HepG2 (cell line): Measurements from ENCODE around the gene OSGIN1. TPM values are rescaled to one million over a fixed set of nuclear protein-coding genes. Genes with fewer than 3 reads are reported as not detected.

Experiments
- ARNTL ChIP-seq: sonication (generic); formaldehyde crosslinking; IDR thresholded peaks from 2 replicates; pipeline ENCODE4 v1.4.0; 2020; ENCODE audit warnings: mild to moderate bottlenecking, missing genetic modification reagents
- ATF2 ChIP-seq: sonication (generic); formaldehyde crosslinking; IDR thresholded peaks from 2 replicates; pipeline ENCODE4 v1.4.0; 2020; ENCODE audit warnings: missing genetic modification reagents
- BORCS8-MEF2B ChIP-seq: sonication (generic); formaldehyde crosslinking; IDR thresholded peaks from 2 replicates; pipeline ENCODE4 v1.8.0; 2022; ENCODE audit warnings: mild to moderate bottlenecking, missing genetic modification reagents
- ETS1 ChIP-seq: sonication (generic); formaldehyde crosslinking; IDR thresholded peaks from 2 replicates; pipeline ENCODE4 v1.4.0; 2020; ENCODE audit warnings: missing genetic modification reagents
- FOXO1 ChIP-seq: sonication (generic); formaldehyde crosslinking; IDR thresholded peaks from 2 replicates; pipeline ENCODE4 v1.4.0; 2020; ENCODE audit warnings: missing genetic modification reagents
- GATA4 ChIP-seq: sonication (generic); IDR thresholded peaks from 2 replicates; pipeline ENCODE4 v1.6.1; 2016; ENCODE audit warnings: antibody characterized with exemption, low read depth, borderline replicate concordance
- HNRNPH1 ChIP-seq: fragments of 200-400 bp; formaldehyde crosslinking; optimal IDR thresholded peaks from 2 replicates; pipeline ENCODE3; 2017; ENCODE audit warnings: mild to moderate bottlenecking, low read depth, low read length
- JARID2 ChIP-seq: sonication (generic); formaldehyde crosslinking; IDR thresholded peaks from 2 replicates; pipeline ENCODE4 v1.8.1; 2023; ENCODE audit warnings: missing genetic modification reagents, inconsistent platforms; ENCODE audit not compliant: insufficient replicate concordance
- MAFF ChIP-seq: IDR thresholded peaks from 2 replicates; pipeline ENCODE4 v1.6.1; 2011; ENCODE audit warnings: low read depth, low read length, improper control_type of control experiment
- MBD4 ChIP-seq: IDR thresholded peaks from 2 replicates; pipeline ENCODE4 v1.6.1; 2012; ENCODE audit warnings: low read length, inconsistent platforms, borderline replicate concordance
- NBN ChIP-seq: fragments of 450-650 bp; conservative IDR thresholded peaks from 2 replicates; pipeline ENCODE4 v1.6.1; 2017
- NR2F2 ChIP-seq: IDR thresholded peaks from 2 replicates; pipeline ENCODE4 v1.6.1; 2012; ENCODE audit warnings: low read depth, inconsistent platforms, borderline replicate concordance
- SRSF1 ChIP-seq: fragments of 200-400 bp; formaldehyde crosslinking; optimal IDR thresholded peaks from 2 replicates; pipeline ENCODE3; 2017; ENCODE audit warnings: mild to moderate bottlenecking, low read depth, low read length, moderate library complexity
- TEAD2 ChIP-seq: sonication (generic); formaldehyde crosslinking; IDR thresholded peaks from 2 replicates; pipeline ENCODE4 v1.9.0; 2021; ENCODE audit warnings: missing genetic modification reagents
- TERF1 ChIP-seq: sonication (generic); formaldehyde crosslinking; IDR thresholded peaks from 2 replicates; pipeline ENCODE4 v1.8.0; 2022; ENCODE audit warnings: mild to moderate bottlenecking, missing genetic modification reagents, moderate library complexity
- THAP11 ChIP-seq: IDR thresholded peaks from 2 replicates; pipeline ENCODE4 v1.6.1; 2016; ENCODE audit warnings: missing biosample characterization, missing genetic modification reagents
- YEATS4 ChIP-seq: sonication (generic); formaldehyde crosslinking; IDR thresholded peaks from 2 replicates; pipeline ENCODE4 v1.4.0; 2020; ENCODE audit warnings: missing genetic modification reagents, borderline replicate concordance
- ZBTB7A ChIP-seq: sonication (generic); formaldehyde crosslinking; IDR thresholded peaks from 2 replicates; pipeline ENCODE4 v1.8.0; 2022; ENCODE audit warnings: mild to moderate bottlenecking, missing genetic modification reagents
- ZFP91 ChIP-seq: sonication (generic); formaldehyde crosslinking; IDR thresholded peaks from 2 replicates; pipeline ENCODE4 v1.9.0; 2022; ENCODE audit warnings: missing genetic modification reagents, mild to moderate bottlenecking, borderline replicate concordance
- ZNF143 ChIP-seq: sonication (generic); formaldehyde crosslinking; IDR thresholded peaks from 2 replicates; pipeline ENCODE4 v1.4.0; 2020; ENCODE audit warnings: missing genetic modification reagents
- ZNF160 ChIP-seq: sonication (generic); formaldehyde crosslinking; IDR thresholded peaks from 2 replicates; pipeline ENCODE4 v1.8.0; 2022; ENCODE audit warnings: mild to moderate bottlenecking, inconsistent platforms, missing genetic modification reagents
- ZNF260 ChIP-seq: sonication (generic); formaldehyde crosslinking; IDR thresholded peaks from 2 replicates; pipeline ENCODE4 v1.4.0; 2020; ENCODE audit warnings: missing genetic modification reagents, low read depth, mild to moderate bottlenecking, borderline replicate concordance
- ZNF577 ChIP-seq: sonication (generic); formaldehyde crosslinking; IDR thresholded peaks from 2 replicates; pipeline ENCODE4 v1.4.0; 2020; ENCODE audit warnings: mild to moderate bottlenecking, low read depth, missing genetic modification reagents, borderline replicate concordance
- ZSCAN20 ChIP-seq: sonication (generic); formaldehyde crosslinking; IDR thresholded peaks from 2 replicates; pipeline ENCODE4 v1.4.0; 2020; ENCODE audit warnings: missing genetic modification reagents, mild to moderate bottlenecking, borderline replicate concordance
- polyA plus RNA-seq, 8 experiments: library from polyadenylated mRNA; depleted of rRNA in 3 of 8; stranded (reverse) in 7 of 8; unstranded in 1 of 8; fragments of >200 nt; fragmentation: Illumina TruSeq in 4 of 8; extraction: Trizol in 4 of 8; gene quantifications; 2 replicates each; pipeline versions ENCODE4 v1.2.1 to v1.2.3, GENCODE V29; 2011 to 2016; ENCODE audit warnings: low read depth in 4 of 8, missing spikeins in 1 of 8, mixed read lengths in 1 of 8; ENCODE audit not compliant: insufficient read depth in 1 of 8
- total RNA-seq, 5 experiments: library from RNA; depleted of rRNA; stranded (reverse); fragments of >200 nt; fragmentation: Illumina TruSeq; extraction: Trizol; gene quantifications; 2 replicates each; pipeline ENCODE4 v1.2.3, GENCODE V29; 2016; ENCODE audit warnings: low read depth in 1 of 5

OSGIN1 gene
- total and polyA plus RNA-seq, 2 of the 13 experiments (the other 11 are each of a cell fraction or from before 2014, with no cell fraction given): 20.5 to 27.1 TPM

- no peak for TF ChIP-seq ZSCAN20 (CRISPR knock-in tag)
- 0 out of 2 replicates have a peak, but pooled peaks have one; percentile 51 for TF ChIP-seq ZNF160 (CRISPR knock-in tag)
- 0 out of 2 replicates have a peak, but pooled peaks have one; percentile 49 for TF ChIP-seq BORCS8-MEF2B
- TF ChIP-seq TEAD2: no peak
- TF ChIP-seq ZNF143: no peak
- TF ChIP-seq NR2F2: peak; percentile 79
- TF ChIP-seq MBD4: no peak
- TF ChIP-seq ATF2 (CRISPR knock-in tag): peak; percentile 59; the same call in 1 of the 2 replicates
- TF ChIP-seq SRSF1: no peak
- no peak for TF ChIP-seq HNRNPH1
- TF ChIP-seq ZNF577 (CRISPR knock-in tag): no peak
- no peak for TF ChIP-seq NBN
- TF ChIP-seq THAP11 (CRISPR knock-in tag): peak; percentile 64
- peak; percentile 74; the same call in 1 of the 2 replicates for TF ChIP-seq GATA4
- TF ChIP-seq TERF1 (CRISPR knock-in tag): no peak
- TF ChIP-seq JARID2 (CRISPR knock-in tag): peak; percentile 28
- TF ChIP-seq ARNTL (CRISPR knock-in tag): peak; percentile 73
- peak; percentile 84 for TF ChIP-seq ZFP91 (CRISPR knock-in tag)
- 0 out of 2 replicates have a peak, but pooled peaks have one; percentile 37 for TF ChIP-seq ZBTB7A (CRISPR knock-in tag)
- no peak for TF ChIP-seq YEATS4 (CRISPR knock-in tag)
- peak; percentile 73 for TF ChIP-seq MAFF
- TF ChIP-seq ETS1 (CRISPR knock-in tag): no peak
- TF ChIP-seq FOXO1 (CRISPR knock-in tag): peak; percentile 97
- no peak for TF ChIP-seq ZNF260 (CRISPR knock-in tag)
These were observed 3.9 kb upstream of the OSGIN1 start (continued) for GRCh38 chr16:83948914-83949723.
